OCI-LY7 (cell line): ENCODE data around the gene ST8SIA2. TPM values are rescaled to one million over a fixed set of nuclear protein-coding genes. Genes with fewer than 3 reads are reported as not detected.

Experiments
- BruUV-seq: library from RNA; stranded (reverse); fragments of 400-500 nt; replicated peaks from 2 replicates; lab custom pipeline; 2021; lab: Mats Ljungman, UMichigan
- CTCF ChIA-PET: fragments of 300-600 bp; sonication (Branson Sonifier 250); formaldehyde crosslinking; loops from one replicate; lab custom pipeline; 2022; ENCODE audit warnings: antibody characterized with exemption; ENCODE audit not compliant: unreplicated experiment; lab: Charles Lee
- POLR2A ChIA-PET: fragments of 300-600 bp; sonication (Branson Sonifier 250); formaldehyde crosslinking; loops from one replicate; lab custom pipeline; 2022; ENCODE audit warnings: antibody characterized with exemption; lab: Charles Lee
- DNase-seq: peaks from one replicate; pipeline ENCODE4 v3.0.0-alpha.2; 2015; ENCODE audit warnings: low spot score
- H2AFZ ChIP-seq: fragments of 200-600 bp; sonication (generic), shearing (Covaris generic); 2 replicates; pipeline ENCODE4 v1.6.1; 2014; ENCODE audit warnings: mild to moderate bottlenecking, antibody characterized with exemption, low read length, moderate library complexity
- H3K27ac ChIP-seq: fragments of 200-600 bp; sonication (generic); 2 replicates; pipeline ENCODE4 v1.5.1; 2014; ENCODE audit warnings: mixed run types, low read depth, mild to moderate bottlenecking, moderate library complexity, low read length, inconsistent platforms; ENCODE audit not compliant: poor library complexity, severe bottlenecking
- H3K36me3 ChIP-seq: fragments of 200-600 bp; sonication (generic); 2 replicates; pipeline ENCODE4 v1.6.1; 2014; ENCODE audit warnings: mild to moderate bottlenecking, antibody characterized with exemption, low read length, moderate library complexity, mixed read lengths; ENCODE audit not compliant: insufficient read depth
- H3K4me1 ChIP-seq: fragments of 200-600 bp; sonication (generic); 2 replicates; pipeline ENCODE4 v1.5.1; 2014; ENCODE audit warnings: mild to moderate bottlenecking, low read length; ENCODE audit not compliant: insufficient read depth, poor library complexity, severe bottlenecking
- H3K4me2 ChIP-seq: fragments of 200-600 bp; sonication (generic); 2 replicates; pipeline ENCODE4 v1.6.1; 2014; ENCODE audit warnings: mild to moderate bottlenecking, low read length
- H3K4me3 ChIP-seq: fragments of 200-600 bp; sonication (generic); 2 replicates; pipeline ENCODE4 v1.5.1; 2014; ENCODE audit warnings: mild to moderate bottlenecking, low read depth, low read length; ENCODE audit not compliant: poor library complexity, severe bottlenecking
- H3K79me2 ChIP-seq: fragments of 200-600 bp; sonication (generic); 2 replicates; pipeline ENCODE4 v1.6.1; 2016; ENCODE audit warnings: low read depth, mild to moderate bottlenecking, low read length, moderate library complexity, mixed read lengths; ENCODE audit not compliant: insufficient read depth
- H3K9me2 ChIP-seq: fragments of 200-600 bp; sonication (generic); 2 replicates; pipeline ENCODE4 v1.6.1; 2016; ENCODE audit warnings: mild to moderate bottlenecking, low read length, mixed read lengths; ENCODE audit not compliant: insufficient read depth
- H3K9me3 ChIP-seq: fragments of 200-600 bp; sonication (generic); 2 replicates; pipeline ENCODE4 v1.6.1; 2014; ENCODE audit warnings: mild to moderate bottlenecking, mixed run types, low read length, mixed read lengths
- H4K20me1 ChIP-seq: fragments of 200-600 bp; sonication (generic); 2 replicates; pipeline ENCODE4 v1.6.1; 2014; ENCODE audit warnings: mild to moderate bottlenecking, antibody characterized with exemption, low read length, moderate library complexity, mixed read lengths; ENCODE audit not compliant: insufficient read depth
- CTCF ChIP-seq: fragments of 200-600 bp; sonication (generic); conservative IDR thresholded peaks from 2 replicates; pipeline ENCODE4 v1.5.1; 2014; ENCODE audit warnings: mild to moderate bottlenecking, antibody characterized with exemption, low read length, moderate library complexity, mixed read lengths
- EZH2phosphoT487 ChIP-seq: fragments of 200-600 bp; sonication (generic); IDR thresholded peaks from 2 replicates; pipeline ENCODE4 v1.6.1; 2018; ENCODE audit warnings: low read depth, borderline replicate concordance, mild to moderate bottlenecking, mixed run types, antibody characterized with exemption, low read length, moderate library complexity, mixed read lengths
- intact Hi-C: fragments of 100-400 bp; cut with micrococcal nuclease; formaldehyde crosslinking; loops from one replicate; pipeline ENCODE4 v1.10.0; 2022; ENCODE audit not compliant: unreplicated experiment
- total RNA-seq, 2 experiments: library from RNA; depleted of rRNA in 1 of 2; stranded (reverse); fragments of >200 nt in 1 of 2; shearing (Covaris generic) in 1 of 2; gene quantifications; 2 replicates each; pipeline ENCODE4 v1.2.3, GENCODE V29; 2014 to 2022

Gene ST8SIA2
- total RNA-seq, 2 experiments from 2014 or later = not detected

- TF ChIP-seq EZH2phosphoT487 (no peak), CTCF (no peak)
- Histone ChIP-seq H3K4me3 (no peak overlapping the region), H3K9me2 (no peaks in the 10 kb centered on the region), H3K4me1 (no peaks in the 10 kb centered on the region), H4K20me1 (no peaks in the 10 kb centered on the region), H3K27ac (no peak overlapping the region), H2AFZ (no peak overlapping the region), H3K4me2 (no peak overlapping the region), H3K9me3 (no peaks in the 10 kb centered on the region), H3K79me2 (no peaks in the 10 kb centered on the region), H3K36me3 (no peaks in the 10 kb centered on the region)
- intact Hi-C loops = no loop called here
- POLR2A ChIA-PET = no interaction called here
- no peak for DNase-seq
- no TSS peak for BruUV-seq
- CTCF ChIA-PET = no interaction called here
These were observed 101.2 kb downstream of the ST8SIA2 start for GRCh38 chr15:92494806-92495336.

DNA sequence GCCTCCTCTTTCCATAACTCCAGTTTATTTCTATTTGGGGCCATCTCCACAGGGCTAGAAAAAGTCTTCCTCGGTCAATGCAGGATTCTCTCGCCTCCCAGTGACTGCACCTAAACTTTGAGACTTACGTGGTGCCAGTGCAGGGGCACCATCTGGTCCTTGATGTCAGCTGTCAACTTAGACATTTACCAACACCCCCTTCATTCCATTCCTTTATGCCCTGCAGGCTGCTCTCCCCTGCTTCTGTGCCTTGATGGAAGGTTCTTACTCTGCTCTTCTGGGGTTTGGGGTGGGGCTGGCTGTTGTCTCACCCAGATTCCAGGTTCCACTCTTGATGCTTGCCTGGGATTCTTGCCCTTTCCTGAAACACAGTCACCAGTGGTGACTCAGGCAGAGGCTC, 101.8 kb downstream of the ST8SIA2 start:
- TF ChIP-seq CTCF (no peak), EZH2phosphoT487 (no peak)
- no peaks in the 10 kb centered on the region for H3K9me3 ChIP-seq
- CTCF ChIA-PET = no interaction called here
- H3K4me2 ChIP-seq = no peak overlapping the region
- intact Hi-C loops = no loop called here
- no peak overlapping the region for H3K4me3 ChIP-seq
- no peak overlapping the region for H3K27ac ChIP-seq
- no peaks in the 10 kb centered on the region for H3K36me3 ChIP-seq
- DNase-seq = no peak
- no peak overlapping the region for H2AFZ ChIP-seq
- no TSS peak for BruUV-seq
- POLR2A ChIA-PET = no interaction called here
- H3K4me1 ChIP-seq = no peaks in the 10 kb centered on the region
- no peaks in the 10 kb centered on the region for H3K79me2 ChIP-seq
- no peaks in the 10 kb centered on the region for H3K9me2 ChIP-seq
- no peaks in the 10 kb centered on the region for H4K20me1 ChIP-seq

GRCh38 chr15:92499731-92500530, 106.2 kb downstream of the ST8SIA2 start:
- DNase-seq = no peak
- Histone ChIP-seq H3K4me2 (no peak overlapping the region), H3K4me3 (no peak overlapping the region), H2AFZ (no peak overlapping the region), H3K36me3 (no peaks in the 10 kb centered on the region), H3K4me1 (no peaks in the 10 kb centered on the region), H3K9me3 (no peaks in the 10 kb centered on the region), H3K27ac (no peak overlapping the region), H4K20me1 (no peaks in the 10 kb centered on the region), H3K9me2 (no peaks in the 10 kb centered on the region), H3K79me2 (no peaks in the 10 kb centered on the region)
- intact Hi-C loops = no loop called here
- TF ChIP-seq EZH2phosphoT487 (no peak), CTCF (no peak)
- CTCF ChIA-PET = no interaction called here
- BruUV-seq = no TSS peak
- POLR2A ChIA-PET = no interaction called here
